Fibroblast of pulmonary artery (primary cell): ENCODE data around the gene ARL8A.
A peak's percentile ranks its signal among the peaks of the same experiment; 100 is the strongest.

ENCODE experiments used
- DNase-seq: peaks from one replicate; pipeline ENCODE4 v3.0.0-alpha.2; 2010; ENCODE audit warnings: low read depth
- H3K4me3 ChIP-seq: replicated peaks from 2 replicates; pipeline ENCODE4 v1.5.1; 2011; ENCODE audit warnings: low read depth, mild to moderate bottlenecking, control low read depth, low read length, moderate library complexity
- TF ChIP-seq, protein P1 (sequence below): IDR thresholded peaks from 2 replicates; pipeline ENCODE4 v1.5.1; 2011; ENCODE audit warnings: mild to moderate bottlenecking, control low read depth, low read length, inconsistent platforms; ENCODE audit errors: missing control alignments

Gene ARL8A

DNA sequence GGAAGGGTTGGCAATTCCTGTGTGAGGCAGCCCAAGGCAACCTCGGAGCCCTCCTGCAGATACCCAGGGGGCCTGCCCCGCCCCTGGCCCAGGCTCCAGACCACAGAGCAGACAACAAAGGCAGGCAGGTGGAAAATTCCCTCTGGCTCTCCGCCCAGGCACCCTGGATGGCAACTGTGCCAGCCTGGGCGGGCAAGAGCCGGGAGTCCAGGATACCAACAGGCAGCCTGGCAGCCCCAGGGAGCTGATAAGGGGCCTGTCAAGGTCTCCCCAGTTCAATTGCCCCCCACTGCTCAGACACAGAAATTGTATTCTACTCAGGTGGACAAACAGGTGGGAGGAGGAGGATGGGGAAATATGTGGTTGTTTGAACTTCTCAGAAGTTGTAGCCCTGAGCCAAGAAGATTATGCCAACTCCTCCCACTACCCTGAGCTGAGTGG, 37.2 kb downstream of the ARL8A start:
- TF ChIP-seq, protein P1, sequence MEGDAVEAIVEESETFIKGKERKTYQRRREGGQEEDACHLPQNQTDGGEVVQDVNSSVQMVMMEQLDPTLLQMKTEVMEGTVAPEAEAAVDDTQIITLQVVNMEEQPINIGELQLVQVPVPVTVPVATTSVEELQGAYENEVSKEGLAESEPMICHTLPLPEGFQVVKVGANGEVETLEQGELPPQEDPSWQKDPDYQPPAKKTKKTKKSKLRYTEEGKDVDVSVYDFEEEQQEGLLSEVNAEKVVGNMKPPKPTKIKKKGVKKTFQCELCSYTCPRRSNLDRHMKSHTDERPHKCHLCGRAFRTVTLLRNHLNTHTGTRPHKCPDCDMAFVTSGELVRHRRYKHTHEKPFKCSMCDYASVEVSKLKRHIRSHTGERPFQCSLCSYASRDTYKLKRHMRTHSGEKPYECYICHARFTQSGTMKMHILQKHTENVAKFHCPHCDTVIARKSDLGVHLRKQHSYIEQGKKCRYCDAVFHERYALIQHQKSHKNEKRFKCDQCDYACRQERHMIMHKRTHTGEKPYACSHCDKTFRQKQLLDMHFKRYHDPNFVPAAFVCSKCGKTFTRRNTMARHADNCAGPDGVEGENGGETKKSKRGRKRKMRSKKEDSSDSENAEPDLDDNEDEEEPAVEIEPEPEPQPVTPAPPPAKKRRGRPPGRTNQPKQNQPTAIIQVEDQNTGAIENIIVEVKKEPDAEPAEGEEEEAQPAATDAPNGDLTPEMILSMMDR: no peak
- no peak overlapping the region for H3K4me3 ChIP-seq
- DNase-seq: no peak

DNA sequence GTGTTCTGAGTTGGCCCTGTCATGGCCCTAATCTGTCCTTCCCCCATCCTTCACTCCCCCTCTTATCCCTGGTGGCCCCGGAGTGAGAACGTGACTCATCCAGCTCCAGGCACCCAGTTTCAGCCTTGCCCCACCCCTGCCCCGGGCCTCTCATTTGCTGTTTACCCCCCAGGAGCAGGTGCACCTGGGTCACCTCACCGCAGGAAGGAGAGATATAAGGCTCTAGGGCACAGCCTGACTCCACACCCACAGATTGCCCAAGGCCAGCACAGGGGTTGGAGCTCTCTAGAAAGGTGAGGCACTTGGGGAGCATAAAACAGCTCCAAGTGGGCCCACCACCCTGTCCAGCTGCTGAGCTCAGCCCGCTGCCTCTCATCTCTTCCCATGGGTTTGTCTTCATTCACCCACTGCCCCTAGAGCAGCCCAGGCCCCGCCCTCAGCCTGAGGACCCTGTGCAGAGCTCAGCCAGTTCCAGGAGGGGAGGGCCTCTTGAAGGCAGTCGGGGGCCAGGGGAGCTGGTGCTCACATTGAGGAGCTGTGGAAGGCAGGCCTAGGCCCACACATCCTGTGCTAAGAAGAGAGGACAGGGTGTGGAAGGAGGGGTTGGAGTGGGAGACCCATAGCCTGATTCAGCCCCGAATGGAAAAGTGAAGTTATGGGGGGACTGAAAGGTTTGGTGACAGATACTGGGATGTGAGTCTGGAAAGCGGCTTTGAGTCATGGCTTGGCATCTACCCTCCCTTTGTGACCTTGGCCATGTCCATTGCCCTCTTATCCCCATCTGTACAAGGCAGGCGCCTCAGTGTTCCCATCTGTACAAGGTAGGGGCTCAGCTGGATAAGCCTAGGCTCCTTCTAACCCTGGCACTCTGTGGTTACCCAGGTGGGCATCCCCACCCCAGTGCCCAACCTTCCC, 37.9 kb downstream of the ARL8A start:
- DNase-seq: no peak
- no peak overlapping the region for H3K4me3 ChIP-seq
- TF ChIP-seq, protein P1: no peak

DNA sequence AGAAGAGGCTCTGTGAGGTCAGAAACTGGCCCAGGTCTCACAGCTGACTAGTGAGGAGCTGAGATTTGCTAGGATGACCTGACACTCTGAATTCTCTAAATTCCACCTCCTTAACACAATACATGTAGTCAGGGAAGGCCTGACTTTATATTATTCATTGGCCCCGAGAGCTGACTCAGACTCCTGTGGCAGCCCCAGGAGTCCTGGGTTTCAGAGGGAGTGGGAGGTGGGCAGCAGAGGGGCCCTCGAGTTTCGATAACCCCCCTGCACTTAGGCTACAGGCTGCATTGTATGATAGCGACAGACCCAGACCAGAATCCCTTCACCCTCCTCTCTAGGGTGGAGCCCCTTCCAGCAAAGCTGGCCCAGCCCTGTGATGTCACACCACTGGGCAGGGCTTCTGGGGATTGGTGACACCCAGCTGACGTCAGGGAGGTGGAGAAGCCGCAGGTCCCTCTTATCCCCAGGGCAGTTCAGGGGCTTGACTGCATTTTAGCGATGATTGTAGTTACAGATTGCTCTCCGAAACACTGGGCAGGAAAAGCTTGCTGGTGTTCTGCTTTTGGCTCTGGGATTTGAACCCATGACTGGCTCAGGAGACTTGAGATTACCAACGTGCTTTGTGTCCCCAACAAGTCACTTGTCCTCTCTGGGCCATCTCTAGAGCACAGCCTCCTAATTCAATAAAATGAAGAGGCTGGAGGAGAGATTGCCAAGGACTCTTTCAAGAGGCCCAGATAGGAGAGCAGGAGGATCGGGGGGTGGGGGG, 38.8 kb downstream of the ARL8A start:
- peak; percentile 32 for DNase-seq
- TF ChIP-seq, protein P1: no peak
- no peak overlapping the region for H3K4me3 ChIP-seq

DNA sequence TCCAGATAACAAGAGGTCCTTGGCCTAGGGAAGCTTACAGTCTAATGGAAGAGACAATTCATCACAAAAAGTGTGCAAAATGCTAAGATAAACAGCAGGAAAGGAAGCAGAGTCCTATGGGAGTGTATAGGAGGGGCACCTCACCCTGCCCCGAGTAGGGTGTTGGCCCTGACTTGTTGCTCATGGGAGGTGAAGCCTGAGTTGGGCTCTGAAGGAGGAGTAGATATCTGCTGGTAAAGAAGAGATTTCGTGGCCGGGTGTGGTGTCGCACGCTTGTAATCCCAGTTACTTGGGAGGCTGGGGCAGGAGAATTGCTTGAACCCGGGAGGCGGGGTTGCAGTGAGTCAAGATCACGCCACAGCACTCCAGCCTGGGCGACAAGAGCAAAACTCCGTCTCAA, 40.5 kb downstream of the ARL8A start:
- TF ChIP-seq, protein P1: no peak
- no peak for DNase-seq
- no peak overlapping the region for H3K4me3 ChIP-seq

DNA sequence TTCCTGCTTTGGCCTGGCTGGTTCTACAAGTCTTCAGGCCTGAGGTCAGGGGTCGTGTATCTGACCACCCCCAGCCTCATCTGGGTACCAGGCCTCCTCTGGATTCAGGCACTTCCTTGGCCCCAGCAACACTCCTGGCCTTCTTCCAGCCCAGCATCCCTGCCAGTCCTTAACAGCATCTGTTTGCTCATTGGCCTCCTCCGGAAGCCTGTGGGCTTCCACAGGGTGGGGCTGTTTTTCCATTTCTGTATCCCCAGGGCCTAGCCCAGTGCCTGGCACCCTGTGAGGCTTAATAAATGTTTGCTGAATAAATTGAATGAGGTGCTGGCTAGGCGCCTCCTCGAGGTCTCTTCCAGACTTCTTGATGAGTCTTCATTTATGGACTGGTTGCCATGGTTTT, 43.4 kb downstream of the ARL8A start:
- TF ChIP-seq, protein P1: no peak
- no peak for DNase-seq
- no peak overlapping the region for H3K4me3 ChIP-seq

DNA sequence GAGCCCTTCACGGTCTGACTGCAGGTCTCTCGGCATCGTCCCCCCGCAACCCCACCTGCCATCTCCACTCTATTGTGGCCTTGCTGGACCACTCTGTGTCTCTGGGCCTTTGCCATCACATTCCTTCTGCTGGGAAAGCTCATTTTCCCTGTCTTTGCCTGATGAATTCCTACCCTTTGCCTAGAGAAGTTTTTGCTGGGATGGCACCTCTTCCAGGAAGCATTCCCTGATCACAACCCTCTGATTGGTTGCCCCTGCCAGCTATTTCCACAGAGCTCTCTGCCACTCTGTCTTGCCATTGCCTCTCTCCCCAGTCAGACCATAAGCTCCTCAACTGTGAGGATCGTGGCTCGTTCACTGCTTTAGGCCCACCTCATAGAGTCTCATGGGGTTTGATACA, 50.7 kb downstream of the ARL8A start:
- no peak for DNase-seq
- TF ChIP-seq, protein P1: no peak
- no peak overlapping the region for H3K4me3 ChIP-seq
